Vagina (tissue), 2 donors: ENCODE data around the gene EEIG1. TPM values are rescaled to one million over a fixed set of nuclear protein-coding genes. Genes with fewer than 3 reads are reported as not detected.

Source experiments
- DNase-seq, 2 donors: peaks; one replicate each; pipeline ENCODE4 v3.0.0-alpha.2; 2017; ENCODE audit errors: extremely low spot score in 2 of 2
- H3K27ac ChIP-seq: fragments of 200-600 bp; sonication (generic); one replicate; pipeline ENCODE4 v1.5.1; 2019
- H3K27me3 ChIP-seq: fragments of 200-600 bp; sonication (generic); one replicate; pipeline ENCODE4 v1.5.1; 2019
- H3K36me3 ChIP-seq, 2 donors: fragments of 200-600 bp; sonication (generic); one replicate each; pipeline ENCODE4 v1.5.1; 2017 to 2019
- H3K4me1 ChIP-seq: fragments of 200-600 bp; sonication (generic); one replicate; pipeline ENCODE4 v1.5.1; 2019
- H3K4me3 ChIP-seq, 2 donors: fragments of 200-600 bp; sonication (generic); 1 replicate in 1 of 2; 2 replicates in 1 of 2; pipeline ENCODE4 v1.5.1; 2016 to 2019
- H3K9me3 ChIP-seq: fragments of 200-600 bp; sonication (generic); one replicate; pipeline ENCODE4 v1.5.1; 2019
- CTCF ChIP-seq, 3 experiments: fragments of 450-650 bp in 2 of 3; fragments of 200-600 bp in 1 of 3; sonication (generic) in 1 of 3; IDR thresholded peaks; one replicate each; pipeline ENCODE4 v1.5.1; 2017 to 2019; ENCODE audit warnings: antibody characterized with exemption in 3 of 3, mild to moderate bottlenecking in 2 of 3, moderate library complexity in 2 of 3
- POLR2A ChIP-seq, 2 donors: fragments of 450-650 bp; IDR thresholded peaks; one replicate each; pipeline ENCODE4 v1.6.1; 2017; ENCODE audit warnings: antibody characterized with exemption in 2 of 2, mild to moderate bottlenecking in 2 of 2, moderate library complexity in 2 of 2
- POLR2AphosphoS5 ChIP-seq, 2 donors: sonication (generic); formaldehyde crosslinking; IDR thresholded peaks; one replicate each; pipeline ENCODE4 v1.9.0; 2017; ENCODE audit warnings: antibody characterized with exemption in 2 of 2, mild to moderate bottlenecking in 2 of 2, low read depth in 1 of 2; ENCODE audit not compliant: insufficient read depth in 1 of 2
- intact Hi-C: fragments of 100-400 bp; cut with DNase I; formaldehyde crosslinking; loops from one replicate; pipeline ENCODE4 v1.15.1; 2023
- total RNA-seq: library from RNA; depleted of rRNA; stranded (reverse); fragments of >200 nt; gene quantifications from one replicate; pipeline ENCODE4 v1.2.3, GENCODE V29; 2016

Gene EEIG1
- total RNA-seq, 1 donor from 2014 or later = 30.9 TPM

- no peaks in the 10 kb centered on the region for H3K36me3 ChIP-seq
- H3K4me3 ChIP-seq = no peak overlapping the region
- no peaks in the 10 kb centered on the region for H3K9me3 ChIP-seq
- peaks cover 100% of the 10 kb centered on the region for H3K4me1 ChIP-seq
- intact Hi-C loops = no loop called here
- no peak for DNase-seq
- H3K27ac ChIP-seq = peak overlapping the region; percentile 96
- TF ChIP-seq CTCF (IDR thresholded peaks at IDR 0.05) = no peak
- no peak for TF ChIP-seq POLR2A (IDR thresholded peaks at IDR 0.05)
- no peak for TF ChIP-seq POLR2AphosphoS5 (IDR thresholded peaks at IDR 0.05; ENCODE audit: insufficient read depth in 1 of 2, low read depth in 1 of 2)
- H3K27me3 ChIP-seq = no peaks in the 10 kb centered on the region
Observed at GRCh38 chr9:127967151-127967809, 13.5 kb downstream of the EEIG1 start.

DNA sequence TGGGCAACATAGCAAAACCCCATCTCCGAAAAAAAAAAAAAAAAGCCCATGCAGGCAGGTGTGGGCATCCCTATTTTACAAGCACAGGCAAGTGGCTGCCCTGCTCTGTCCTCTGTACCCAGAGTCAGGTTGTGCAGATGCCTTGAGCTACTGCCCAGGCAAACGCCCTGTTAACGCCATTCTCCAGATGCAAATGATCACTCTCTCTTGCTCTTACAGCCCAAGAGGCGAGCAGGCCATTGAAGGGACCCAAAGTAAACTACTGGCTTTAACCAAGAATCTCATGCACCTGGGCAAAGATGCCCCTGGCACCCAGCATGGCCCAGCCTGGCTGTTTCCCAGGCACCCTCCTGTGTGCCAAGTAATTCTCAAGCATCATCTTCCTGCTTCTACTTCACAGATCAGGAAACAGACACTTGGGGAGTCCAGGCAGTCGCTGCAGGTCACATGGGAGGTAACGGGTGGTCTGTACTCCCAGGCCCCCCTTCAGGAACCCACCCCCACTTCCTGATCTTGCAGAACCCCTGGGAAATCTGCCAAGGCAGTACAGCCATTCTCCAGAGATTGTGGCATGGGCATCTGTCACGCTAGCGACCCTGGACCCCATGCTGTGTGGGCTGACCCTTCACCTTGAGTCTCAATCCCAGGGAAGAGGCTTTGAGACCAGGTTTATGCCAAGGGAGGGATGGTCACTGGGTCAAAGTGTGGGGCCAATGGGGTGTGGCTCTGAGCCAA is 14.2 kb downstream of the EEIG1 start:
- peak overlapping the region; percentile 96 for H3K27ac ChIP-seq
- H3K36me3 ChIP-seq = no peaks in the 10 kb centered on the region
- DNase-seq = no peak
- H3K4me1 ChIP-seq = peaks cover 100% of the 10 kb centered on the region
- H3K27me3 ChIP-seq = no peaks in the 10 kb centered on the region
- intact Hi-C loops = no loop called here
- H3K4me3 ChIP-seq = no peak overlapping the region
- no peaks in the 10 kb centered on the region for H3K9me3 ChIP-seq
- TF ChIP-seq POLR2AphosphoS5 (IDR thresholded peaks at IDR 0.05; ENCODE audit: insufficient read depth in 1 of 2, low read depth in 1 of 2) (peak in 1 of 2 donors; percentile 25), CTCF (IDR thresholded peaks at IDR 0.05) (no peak)

DNA sequence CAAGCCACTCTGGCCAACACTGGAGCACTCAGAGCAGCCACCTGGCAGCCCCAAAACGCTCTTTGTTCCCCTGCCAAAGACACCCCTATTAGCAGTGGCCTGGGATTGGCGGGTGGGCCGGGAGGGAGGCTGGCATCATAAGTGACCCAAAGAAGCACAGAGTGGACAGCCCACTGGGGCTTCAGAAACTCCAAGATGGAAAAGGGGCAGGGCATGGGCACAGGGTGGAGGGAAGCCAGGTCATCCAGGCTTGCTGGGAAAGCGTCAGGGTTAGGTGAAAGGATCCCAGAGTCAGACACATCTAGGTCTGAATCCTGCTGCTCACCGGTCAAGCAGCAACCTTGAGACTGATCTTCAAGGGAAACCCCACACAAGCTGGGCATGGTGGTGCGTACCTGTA is 14.8 kb downstream of the EEIG1 start:
- intact Hi-C loops = no loop called here
- H3K27ac ChIP-seq = peak overlapping the region; percentile 96
- peaks cover 100% of the 10 kb centered on the region for H3K4me1 ChIP-seq
- DNase-seq = no peak
- no peak overlapping the region for H3K4me3 ChIP-seq
- TF ChIP-seq POLR2A (IDR thresholded peaks at IDR 0.05) (no peak), CTCF (IDR thresholded peaks at IDR 0.05) (no peak), POLR2AphosphoS5 (IDR thresholded peaks at IDR 0.05; ENCODE audit: insufficient read depth in 1 of 2, low read depth in 1 of 2) (no peak)
- no peaks in the 10 kb centered on the region for H3K36me3 ChIP-seq
- no peaks in the 10 kb centered on the region for H3K9me3 ChIP-seq
- no peaks in the 10 kb centered on the region for H3K27me3 ChIP-seq

GRCh38 chr9:127963359-127964064 is 17.3 kb downstream of the EEIG1 start:
- intact Hi-C loops = no loop called here
- DNase-seq = no peak
- H3K9me3 ChIP-seq = no peaks in the 10 kb centered on the region
- no peaks in the 10 kb centered on the region for H3K27me3 ChIP-seq
- TF ChIP-seq POLR2A (IDR thresholded peaks at IDR 0.05) (no peak), CTCF (IDR thresholded peaks at IDR 0.05) (no peak), POLR2AphosphoS5 (IDR thresholded peaks at IDR 0.05; ENCODE audit: insufficient read depth in 1 of 2, low read depth in 1 of 2) (peak in 1 of 2 donors; percentile 60)
- H3K27ac ChIP-seq = peak overlapping the region; percentile 96
- H3K36me3 ChIP-seq = no peaks in the 10 kb centered on the region
- no peak overlapping the region for H3K4me3 ChIP-seq
- H3K4me1 ChIP-seq = peaks cover 96% of the 10 kb centered on the region
